ENCODE results near the gene TAAR8. TPM values are rescaled to one million over a fixed set of nuclear protein-coding genes. Genes with fewer than 3 reads are reported as not detected.

TAAR8 gene
- total and polyA plus RNA-seq, 2 of the 13 experiments (the other 11 are each of a cell fraction or from before 2014, with no cell fraction given): 0.07 TPM; not detected in 1

GRCh38 chr6:132511210-132511830, 41.2 kb upstream of the TAAR8 start:
- POLR2A ChIA-PET: no interaction called here
- no peak for TF ChIP-seq SOX13 (IDR thresholded peaks at IDR 0.05)
- TF ChIP-seq SOX13 (CRISPR knock-in tag; conservative IDR thresholded peaks at IDR 0.05 in 1 of 2, IDR thresholded peaks at IDR 0.05 in 1 of 2): no peak; a peak in 1 of 4 replicates
- no peak for TF ChIP-seq PRPF4 (IDR thresholded peaks at IDR 0.05; ENCODE audit: low read depth, low read length, poor library complexity, severe bottlenecking)
- TF ChIP-seq, protein P1, sequence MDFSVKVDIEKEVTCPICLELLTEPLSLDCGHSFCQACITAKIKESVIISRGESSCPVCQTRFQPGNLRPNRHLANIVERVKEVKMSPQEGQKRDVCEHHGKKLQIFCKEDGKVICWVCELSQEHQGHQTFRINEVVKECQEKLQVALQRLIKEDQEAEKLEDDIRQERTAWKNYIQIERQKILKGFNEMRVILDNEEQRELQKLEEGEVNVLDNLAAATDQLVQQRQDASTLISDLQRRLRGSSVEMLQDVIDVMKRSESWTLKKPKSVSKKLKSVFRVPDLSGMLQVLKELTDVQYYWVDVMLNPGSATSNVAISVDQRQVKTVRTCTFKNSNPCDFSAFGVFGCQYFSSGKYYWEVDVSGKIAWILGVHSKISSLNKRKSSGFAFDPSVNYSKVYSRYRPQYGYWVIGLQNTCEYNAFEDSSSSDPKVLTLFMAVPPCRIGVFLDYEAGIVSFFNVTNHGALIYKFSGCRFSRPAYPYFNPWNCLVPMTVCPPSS (IDR thresholded peaks at IDR 0.05): no peak
- no peak for TF ChIP-seq SP1 (IDR thresholded peaks at IDR 0.05)
- TF ChIP-seq SP1 (CRISPR knock-in tag; IDR thresholded peaks at IDR 0.05): no peak
- TF ChIP-seq ZNF570 (CRISPR knock-in tag; IDR thresholded peaks at IDR 0.05; ENCODE audit: borderline replicate concordance): no peak
- TF ChIP-seq HNF4A (CRISPR knock-in tag; IDR thresholded peaks at IDR 0.05): peak; percentile 35
- TF ChIP-seq HNRNPL (IDR thresholded peaks at IDR 0.05; ENCODE audit: low read depth, low read length): no peak
- TF ChIP-seq DNMT3B (CRISPR knock-in tag; conservative IDR thresholded peaks at IDR 0.05): 0 out of 2 replicates have a peak, but pooled peaks have one; percentile 70
- no peak for TF ChIP-seq ZNF792 (CRISPR knock-in tag; IDR thresholded peaks at IDR 0.05)
- TF ChIP-seq ZNF878 (CRISPR knock-in tag; IDR thresholded peaks at IDR 0.05): no peak
- TF ChIP-seq GLI4 (CRISPR knock-in tag; IDR thresholded peaks at IDR 0.05; ENCODE audit: borderline replicate concordance): no peak
- TF ChIP-seq ZBTB20 (CRISPR knock-in tag; IDR thresholded peaks at IDR 0.05; ENCODE audit: borderline replicate concordance, low read depth): no peak
- TF ChIP-seq ZNF34 (CRISPR knock-in tag; IDR thresholded peaks at IDR 0.05; ENCODE audit: borderline replicate concordance): no peak
- no peak for TF ChIP-seq ZNF382 (CRISPR knock-in tag; IDR thresholded peaks at IDR 0.05; ENCODE audit: borderline replicate concordance)
- TF ChIP-seq ZNF773 (CRISPR knock-in tag; IDR thresholded peaks at IDR 0.05; ENCODE audit: borderline replicate concordance): no peak
- TF ChIP-seq POLR2G (IDR thresholded peaks at IDR 0.05; ENCODE audit: low read depth, low read length): no peak
- no peak for TF ChIP-seq ARNTL (CRISPR knock-in tag; IDR thresholded peaks at IDR 0.05)
- 0 out of 2 replicates have a peak, but pooled peaks have one; percentile 3 for TF ChIP-seq ZNF317 (CRISPR knock-in tag; IDR thresholded peaks at IDR 0.05)
- no peak for TF ChIP-seq ZNF296 (CRISPR knock-in tag; conservative IDR thresholded peaks at IDR 0.05)
- TF ChIP-seq SMARCC2 (IDR thresholded peaks at IDR 0.05): no peak
- TF ChIP-seq ZNF547 (CRISPR knock-in tag; IDR thresholded peaks at IDR 0.05): no peak

More at GRCh38 chr6:132511210-132511830, 41.2 kb upstream of the TAAR8 start:
- ATAC-seq (peak; percentile 10; the same call in 1 of the 3 replicates), FAIRE-seq (no peak), DNase-seq (ENCODE audit: low spot score) (peak; percentile 52)
- peaks cover 0 to 5% of the 10 kb centered on the region in 2 experiments; a peak in 3 of 5 replicates for H3K36me3 ChIP-seq (replicated peaks in 1 of 2; ENCODE audit: control insufficient read depth in 1 of 2, insufficient read depth in 2 of 2, low read length in 2 of 2)
- in situ Hi-C loops (cut with HindIII; ENCODE audit: extremely low pct_ligation_motif_present, low pct_unique_long_range_greater_than_20kb): no loop called here
- H3K27me3 ChIP-seq (ENCODE audit: control insufficient read depth in 1 of 2, insufficient read depth in 2 of 2, low read length in 2 of 2): no peaks in the 10 kb centered on the region
- BruUV-seq (replicated peaks): no TSS peak
- H3K79me2 ChIP-seq (ENCODE audit: insufficient read depth, low read length): peaks cover 49% of the 10 kb centered on the region
- H2AFZ ChIP-seq (ENCODE audit: low read length): no peak overlapping the region
- H4K20me1 ChIP-seq (ENCODE audit: insufficient read depth, low read length): peaks cover 14% of the 10 kb centered on the region
- intact Hi-C loops (cut with micrococcal nuclease; ENCODE audit: unreplicated experiment): loop anchor here (5.0 to 10.0 kb wide), 3 partner anchors 301 to 1441 kb away; partner anchors contain the start of genes RPS12 and TBPL1
- H3K4me1 ChIP-seq (ENCODE audit: insufficient read depth, low read length): peaks cover 28% of the 10 kb centered on the region
- peak overlapping the region; percentile 76; the same call in 1 of the 2 replicates for H3K9ac ChIP-seq (ENCODE audit: insufficient read depth, low read depth, low read length)
- peak overlapping the region; percentile 82 to 89 (median 88); a peak in 5 of 6 replicates for H3K4me3 ChIP-seq (replicated peaks in 1 of 3; ENCODE audit: insufficient read depth in 1 of 3, low read depth in 2 of 3, low read length in 3 of 3)
- H3K27ac ChIP-seq (ENCODE audit: extremely low read length, insufficient read depth, low read length): peak overlapping the region; percentile 66
- CTCF ChIA-PET (ENCODE audit: low intra/inter-chr PET ratio, low total read pairs): no interaction called here
- H3K9me3 ChIP-seq (ENCODE audit: low read length): no peaks in the 10 kb centered on the region
- 13% methylated on average over 4 of the region's 4 CpGs for WGBS (ENCODE audit: low lambda C conversion rate)
- H3K4me2 ChIP-seq (ENCODE audit: low read depth, low read length): peak overlapping the region; percentile 92

All from HepG2 (cell line).